ENCODE measurements around the gene LMNTD2. TPM values are rescaled to one million over a fixed set of nuclear protein-coding genes. Genes with fewer than 3 reads are reported as not detected.

The LMNTD2 gene
- total and polyA plus RNA-seq, 10 donors = 3.9 to 10.1 (median 5.7) TPM

- Histone ChIP-seq H3K4me3 (peak overlapping the region; percentile 20 to 73 (median 42)), H3K27ac (peak overlapping the region in 3 of 8 donors; percentile 1 to 48 (median 31)), H3K4me1 (peaks cover 10 to 55% (median 37%) of the 10 kb centered on the region in 6 donors), H3K27me3 (replicated peaks in 1 of 7) (peaks cover 2 to 73% (median 37%) of the 10 kb centered on the region in 7 donors), H3K9me3 (no peaks in the 10 kb centered on the region), H3K36me3 (peaks cover 0 to 4% (median 0%) of the 10 kb centered on the region in 6 donors)
- WGBS, 5 donors = 1 to 6% (median 3%) methylated on average over 24 to 104 of the region's 104 CpGs
- intact Hi-C loops (cut with DNase I; ENCODE audit: low total_unique reads) = loop anchor here (10.0 kb wide), 1 partner anchor 169 kb away; no protein-coding TSS in a partner anchor
- DNase-seq = no peak
- peak in 1 of 3 donors; percentile 29 for TF ChIP-seq POLR2AphosphoS5 (IDR thresholded peaks at IDR 0.05)
- TF ChIP-seq CTCF (IDR thresholded peaks at IDR 0.05 in 8 of 11, conservative IDR thresholded peaks at IDR 0.05 in 3 of 11) = no peak
Observed at GRCh38 chr11:555780-556661, 4.5 kb downstream of the LMNTD2 start.

- WGBS, 5 donors = 1 to 2% (median 1%) methylated on average over 10 to 57 of the region's 57 CpGs
- peak overlapping the region; percentile 20 to 73 (median 42) for H3K4me3 ChIP-seq
- intact Hi-C loops (cut with DNase I; ENCODE audit: low total_unique reads) = loop anchor here (10.0 kb wide), 1 partner anchor 169 kb away; no protein-coding TSS in a partner anchor
Observed at GRCh38 chr11:555227-555779, 5.2 kb downstream of the LMNTD2 start.

DNA sequence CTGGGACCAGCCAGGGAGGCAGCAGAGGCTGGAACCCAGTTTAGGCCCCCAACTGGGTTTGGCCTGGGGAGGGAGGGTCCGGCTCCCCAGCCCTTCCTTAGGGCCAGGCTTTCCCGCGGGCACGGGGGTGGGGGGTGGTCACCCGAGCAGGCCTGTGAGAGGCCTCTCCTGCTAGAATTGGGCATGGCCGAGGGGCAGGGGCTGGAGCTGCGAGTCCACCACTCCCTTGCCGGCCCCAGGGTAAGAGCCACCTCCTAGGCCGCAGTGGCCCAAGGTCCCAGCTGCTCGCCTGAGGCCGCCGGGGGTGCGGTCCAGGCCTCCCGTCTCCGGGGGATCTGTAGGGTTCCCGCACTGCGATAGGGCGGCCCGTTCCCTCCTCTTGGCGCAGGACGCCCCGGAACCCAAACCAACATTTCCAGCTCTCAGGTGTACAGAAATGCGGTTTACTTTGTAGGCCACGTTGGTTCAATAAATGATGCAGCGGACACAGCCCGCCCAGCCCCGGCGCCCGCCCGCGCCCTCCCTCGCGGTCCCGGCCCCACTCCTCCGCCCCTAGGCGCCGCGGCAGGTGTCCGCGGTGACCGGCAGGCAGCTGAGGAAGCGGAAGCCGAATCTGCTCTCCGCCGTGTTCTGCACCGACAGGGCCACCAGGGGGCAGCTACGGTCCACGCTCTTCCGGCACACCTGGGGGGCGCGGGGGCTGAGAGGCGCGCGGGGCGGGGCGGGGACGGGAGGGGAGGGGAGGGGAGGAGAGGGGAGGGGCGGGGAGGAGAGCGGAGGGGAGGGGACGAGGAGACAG, 5.9 kb downstream of the LMNTD2 start:
- peak; percentile 95 for DNase-seq
- Histone ChIP-seq H3K4me1 (peaks cover 5 to 45% (median 28%) of the 10 kb centered on the region in 6 donors), H3K27me3 (replicated peaks in 1 of 7) (peaks cover 2 to 72% (median 37%) of the 10 kb centered on the region in 7 donors), H3K9me3 (no peaks in the 10 kb centered on the region), H3K27ac (peak overlapping the region in 1 of 8 donors; percentile 31), H3K36me3 (peaks cover 0 to 6% (median 0%) of the 10 kb centered on the region in 6 donors), H3K4me3 (peak overlapping the region; percentile 20 to 73 (median 40))
- 13 to 45% (median 18%) methylated on average over 18 to 56 of the region's 60 CpGs for WGBS, 5 donors
- TF ChIP-seq CTCF (IDR thresholded peaks at IDR 0.05 in 8 of 11, conservative IDR thresholded peaks at IDR 0.05 in 3 of 11) (peak; percentile 36 to 88 (median 67)), POLR2AphosphoS5 (IDR thresholded peaks at IDR 0.05) (peak; percentile 60 to 75 (median 63)), POLR2A (IDR thresholded peaks at IDR 0.05) (no peak)
- intact Hi-C loops (cut with DNase I; ENCODE audit: low total_unique reads) = loop anchor here (10.0 kb wide), 1 partner anchor 170 kb away; no protein-coding TSS in a partner anchor

More at GRCh38 chr11:555227-555779, 5.2 kb downstream of the LMNTD2 start:
- Histone ChIP-seq H3K27me3 (replicated peaks in 1 of 7) (peaks cover 2 to 73% (median 37%) of the 10 kb centered on the region in 7 donors), H3K36me3 (peaks cover 0 to 6% (median 0%) of the 10 kb centered on the region in 6 donors), H3K9me3 (no peaks in the 10 kb centered on the region), H3K4me1 (peaks cover 9 to 52% (median 35%) of the 10 kb centered on the region in 6 donors), H3K27ac (peak overlapping the region in 3 of 8 donors; percentile 1 to 48 (median 31))
- TF ChIP-seq POLR2AphosphoS5 (IDR thresholded peaks at IDR 0.05) (no peak), CTCF (IDR thresholded peaks at IDR 0.05 in 8 of 11, conservative IDR thresholded peaks at IDR 0.05 in 3 of 11) (peak in 1 of 11 experiments; percentile 9)
- no peak for DNase-seq

Measured in spleen (tissue), 11 donors.